HepG2 (cell line): ENCODE data around the gene SSNA1. TPM values are rescaled to one million over a fixed set of nuclear protein-coding genes. Genes with fewer than 3 reads are reported as not detected.

Source experiments
- BRCA1 ChIP-seq: sonication (generic); formaldehyde crosslinking; IDR thresholded peaks from 2 replicates; pipeline ENCODE4 v1.4.0; 2020; ENCODE audit warnings: missing genetic modification reagents
- EP300 ChIP-seq, 3 experiments: sonication (generic) in 1 of 3; formaldehyde crosslinking in 1 of 3; IDR thresholded peaks; 2 replicates each; pipeline versions ENCODE4 v1.5.1 to v1.6.1; 2011 to 2020; ENCODE audit warnings: low read depth in 2 of 3, low read length in 2 of 3, borderline replicate concordance in 1 of 3, improper control_type of control experiment in 1 of 3, mild to moderate bottlenecking in 1 of 3, missing genetic modification reagents in 1 of 3, moderate library complexity in 1 of 3
- GPN1 ChIP-seq: sonication (generic); formaldehyde crosslinking; IDR thresholded peaks from 2 replicates; pipeline ENCODE4 v1.5.1; 2020; ENCODE audit warnings: missing genetic modification reagents, borderline replicate concordance
- HNRNPUL1 ChIP-seq: fragments of 200-400 bp; formaldehyde crosslinking; IDR thresholded peaks from 2 replicates; pipeline ENCODE4 v1.6.1; 2017; ENCODE audit warnings: low read depth, mild to moderate bottlenecking, low read length, moderate library complexity
- IKZF4 ChIP-seq: sonication (generic); formaldehyde crosslinking; IDR thresholded peaks from 2 replicates; pipeline ENCODE4 v1.5.1; 2020; ENCODE audit warnings: borderline replicate concordance, mild to moderate bottlenecking, low read depth, missing genetic modification reagents; ENCODE audit errors: not compliant biosample characterization
- IRX3 ChIP-seq: sonication (generic); formaldehyde crosslinking; IDR thresholded peaks from 2 replicates; pipeline ENCODE4 v1.8.1; 2023; ENCODE audit warnings: mild to moderate bottlenecking, low read depth, missing genetic modification reagents, borderline replicate concordance
- SIN3B ChIP-seq: fragments of 150-350 bp; IDR thresholded peaks from 2 replicates; pipeline ENCODE4 v1.6.1; 2014; ENCODE audit warnings: low read length
- SMARCC2 ChIP-seq: fragments of 450-650 bp; IDR thresholded peaks from 2 replicates; pipeline ENCODE4 v1.6.1; 2017; ENCODE audit warnings: antibody characterized with exemption, mild to moderate bottlenecking
- TCF12 ChIP-seq, 2 experiments: fragments of 450-650 bp in 1 of 2; sonication (generic) in 1 of 2; formaldehyde crosslinking in 1 of 2; IDR thresholded peaks; 2 replicates each; pipeline versions ENCODE4 v1.6.1 to v1.8.0; 2017 to 2022; ENCODE audit warnings: antibody characterized with exemption in 1 of 2, mild to moderate bottlenecking in 1 of 2, missing genetic modification reagents in 1 of 2, moderate library complexity in 1 of 2
- TP53 ChIP-seq: sonication (generic); formaldehyde crosslinking; conservative IDR thresholded peaks from 2 replicates; pipeline ENCODE4 v1.4.0; 2020; ENCODE audit warnings: missing genetic modification reagents
- ZBTB37 ChIP-seq: sonication (generic); formaldehyde crosslinking; IDR thresholded peaks from 2 replicates; pipeline ENCODE4 v1.4.0; 2020; ENCODE audit warnings: mild to moderate bottlenecking, missing genetic modification reagents
- ZFX ChIP-seq: sonication (generic); formaldehyde crosslinking; IDR thresholded peaks from 2 replicates; pipeline ENCODE4 v1.4.0; 2020; ENCODE audit warnings: mild to moderate bottlenecking, low read depth, missing genetic modification reagents, moderate library complexity
- ZNF143 ChIP-seq: sonication (generic); formaldehyde crosslinking; IDR thresholded peaks from 2 replicates; pipeline ENCODE4 v1.4.0; 2020; ENCODE audit warnings: missing genetic modification reagents
- ZNF225 ChIP-seq: sonication (generic); formaldehyde crosslinking; IDR thresholded peaks from 2 replicates; pipeline ENCODE4 v1.4.0; 2020; ENCODE audit warnings: mild to moderate bottlenecking, missing genetic modification reagents
- ZNF468 ChIP-seq: sonication (generic); formaldehyde crosslinking; IDR thresholded peaks from 2 replicates; pipeline ENCODE4 v1.8.0; 2022; ENCODE audit warnings: mild to moderate bottlenecking, moderate library complexity, missing genetic modification reagents
- ZNF512B ChIP-seq: sonication (generic); formaldehyde crosslinking; IDR thresholded peaks from 2 replicates; pipeline ENCODE4 v1.5.1; 2020; ENCODE audit warnings: missing genetic modification reagents, mild to moderate bottlenecking, borderline replicate concordance
- ZNF543 ChIP-seq: sonication (generic); formaldehyde crosslinking; IDR thresholded peaks from 2 replicates; pipeline ENCODE4 v1.4.0; 2020; ENCODE audit warnings: mild to moderate bottlenecking, missing genetic modification reagents
- ZNF709 ChIP-seq: sonication (generic); formaldehyde crosslinking; IDR thresholded peaks from 2 replicates; pipeline ENCODE4 v1.5.0; 2020; ENCODE audit warnings: mild to moderate bottlenecking, missing genetic modification reagents
- ZNF724P ChIP-seq: sonication (generic); formaldehyde crosslinking; IDR thresholded peaks from 2 replicates; pipeline ENCODE4 v1.8.0; 2022; ENCODE audit warnings: missing genetic modification reagents, borderline replicate concordance
- ZNF788 ChIP-seq: sonication (generic); formaldehyde crosslinking; IDR thresholded peaks from 2 replicates; pipeline ENCODE4 v1.5.0; 2020; ENCODE audit warnings: mild to moderate bottlenecking, missing genetic modification reagents, borderline replicate concordance
- polyA plus RNA-seq, 8 experiments: library from polyadenylated mRNA; depleted of rRNA in 3 of 8; stranded (reverse) in 7 of 8; unstranded in 1 of 8; fragments of >200 nt; fragmentation: Illumina TruSeq in 4 of 8; extraction: Trizol in 4 of 8; gene quantifications; 2 replicates each; pipeline versions ENCODE4 v1.2.1 to v1.2.3, GENCODE V29; 2011 to 2016; ENCODE audit warnings: low read depth in 4 of 8, missing spikeins in 1 of 8, mixed read lengths in 1 of 8; ENCODE audit not compliant: insufficient read depth in 1 of 8
- total RNA-seq, 5 experiments: library from RNA; depleted of rRNA; stranded (reverse); fragments of >200 nt; fragmentation: Illumina TruSeq; extraction: Trizol; gene quantifications; 2 replicates each; pipeline ENCODE4 v1.2.3, GENCODE V29; 2016; ENCODE audit warnings: low read depth in 1 of 5
- TF ChIP-seq, protein P1 (sequence below): sonication (generic); formaldehyde crosslinking; IDR thresholded peaks from 2 replicates; pipeline ENCODE4 v1.5.1; 2020; ENCODE audit warnings: mild to moderate bottlenecking, moderate library complexity, missing genetic modification reagents
- TF ChIP-seq, protein P2 (sequence below): IDR thresholded peaks from 2 replicates; pipeline ENCODE4 v1.6.1; 2016; ENCODE audit warnings: low read depth, borderline replicate concordance

SSNA1 gene
- total and polyA plus RNA-seq, 2 of the 13 experiments (the other 11 are each of a cell fraction or from before 2014, with no cell fraction given): 35.9 to 49.4 TPM

- TF ChIP-seq HNRNPUL1: no peak
- TF ChIP-seq IRX3: no peak; the same call in 1 of the 2 replicates
- TF ChIP-seq GPN1: no peak
- TF ChIP-seq ZNF512B (CRISPR knock-in tag): no peak
- peak; percentile 65; the same call in 1 of the 2 replicates for TF ChIP-seq BRCA1 (CRISPR knock-in tag)
- TF ChIP-seq ZNF143 (CRISPR knock-in tag): peak; percentile 76
- no peak for TF ChIP-seq ZBTB37 (CRISPR knock-in tag)
- TF ChIP-seq ZNF709 (CRISPR knock-in tag): peak; percentile 88
- peak; percentile 40; the same call in 1 of the 2 replicates for TF ChIP-seq TP53 (CRISPR knock-in tag)
- TF ChIP-seq ZFX (CRISPR knock-in tag): peak; percentile 93
- TF ChIP-seq ZNF788: peak; percentile 95
- peak in 1 of 2 experiments; percentile 18; a peak in 1 of 4 replicates for TF ChIP-seq EP300 (IDR thresholded peaks at IDR 0.05; ENCODE audit: low read depth in 2 of 2, low read length in 2 of 2)
- TF ChIP-seq EP300 (CRISPR knock-in tag; IDR thresholded peaks at IDR 0.05; ENCODE audit: borderline replicate concordance): peak; percentile 71; the same call in 1 of the 2 replicates
- no peak for TF ChIP-seq ZNF543 (CRISPR knock-in tag)
- peak; percentile 65 for TF ChIP-seq IKZF4 (CRISPR knock-in tag)
- peak; percentile 93; the same call in 1 of the 2 replicates for TF ChIP-seq SMARCC2
- TF ChIP-seq, protein P1, sequence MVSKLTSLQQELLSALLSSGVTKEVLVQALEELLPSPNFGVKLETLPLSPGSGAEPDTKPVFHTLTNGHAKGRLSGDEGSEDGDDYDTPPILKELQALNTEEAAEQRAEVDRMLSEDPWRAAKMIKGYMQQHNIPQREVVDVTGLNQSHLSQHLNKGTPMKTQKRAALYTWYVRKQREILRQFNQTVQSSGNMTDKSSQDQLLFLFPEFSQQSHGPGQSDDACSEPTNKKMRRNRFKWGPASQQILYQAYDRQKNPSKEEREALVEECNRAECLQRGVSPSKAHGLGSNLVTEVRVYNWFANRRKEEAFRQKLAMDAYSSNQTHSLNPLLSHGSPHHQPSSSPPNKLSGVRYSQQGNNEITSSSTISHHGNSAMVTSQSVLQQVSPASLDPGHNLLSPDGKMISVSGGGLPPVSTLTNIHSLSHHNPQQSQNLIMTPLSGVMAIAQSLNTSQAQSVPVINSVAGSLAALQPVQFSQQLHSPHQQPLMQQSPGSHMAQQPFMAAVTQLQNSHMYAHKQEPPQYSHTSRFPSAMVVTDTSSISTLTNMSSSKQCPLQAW (CRISPR knock-in tag): peak; percentile 79
- TF ChIP-seq ZNF724P (CRISPR knock-in tag): peak; percentile 37; the same call in 1 of the 2 replicates
- TF ChIP-seq, protein P2, sequence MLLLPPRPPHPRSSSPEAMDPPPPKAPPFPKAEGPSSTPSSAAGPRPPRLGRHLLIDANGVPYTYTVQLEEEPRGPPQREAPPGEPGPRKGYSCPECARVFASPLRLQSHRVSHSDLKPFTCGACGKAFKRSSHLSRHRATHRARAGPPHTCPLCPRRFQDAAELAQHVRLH (CRISPR knock-in tag): peak; percentile 83; the same call in 1 of the 2 replicates
- peak; percentile 100 for TF ChIP-seq SIN3B
- no peak for TF ChIP-seq ZNF468 (CRISPR knock-in tag)
- peak; percentile 83; the same call in 1 of the 2 replicates for TF ChIP-seq ZNF225 (CRISPR knock-in tag)
- TF ChIP-seq TCF12 (IDR thresholded peaks at IDR 0.05): no peak
- TF ChIP-seq TCF12 (CRISPR knock-in tag; IDR thresholded peaks at IDR 0.05): peak; percentile 8; the same call in 1 of the 2 replicates
These were observed at the start of gene SSNA1, which contains the start of gene ANAPC2 (continued) for GRCh38 chr9:137188490-137189296.
